HFF-Myc (cell line): Measurements from ENCODE around the gene XPNPEP1.
A peak's percentile ranks its signal among the peaks of the same experiment; 100 is the strongest.

Experiments used
- DNase-seq: peaks from one replicate; pipeline ENCODE4 v3.0.0-alpha.2; 2011; ENCODE audit warnings: low read depth; ENCODE audit errors: extremely low read depth
- H3K4me3 ChIP-seq: replicated peaks from 2 replicates; pipeline ENCODE4 v1.5.1; 2011; ENCODE audit warnings: low read depth, mild to moderate bottlenecking, control low read depth, low read length
- CTCF ChIP-seq: IDR thresholded peaks from 2 replicates; pipeline ENCODE4 v1.5.1; 2012; ENCODE audit warnings: mild to moderate bottlenecking, low read depth, low read length, control low read depth; ENCODE audit errors: missing control alignments

Gene XPNPEP1

GRCh38 chr10:109866995-109867635, 56.2 kb downstream of the XPNPEP1 start:
- no peak for TF ChIP-seq CTCF
- no peak overlapping the region for H3K4me3 ChIP-seq
- no peak for DNase-seq

DNA sequence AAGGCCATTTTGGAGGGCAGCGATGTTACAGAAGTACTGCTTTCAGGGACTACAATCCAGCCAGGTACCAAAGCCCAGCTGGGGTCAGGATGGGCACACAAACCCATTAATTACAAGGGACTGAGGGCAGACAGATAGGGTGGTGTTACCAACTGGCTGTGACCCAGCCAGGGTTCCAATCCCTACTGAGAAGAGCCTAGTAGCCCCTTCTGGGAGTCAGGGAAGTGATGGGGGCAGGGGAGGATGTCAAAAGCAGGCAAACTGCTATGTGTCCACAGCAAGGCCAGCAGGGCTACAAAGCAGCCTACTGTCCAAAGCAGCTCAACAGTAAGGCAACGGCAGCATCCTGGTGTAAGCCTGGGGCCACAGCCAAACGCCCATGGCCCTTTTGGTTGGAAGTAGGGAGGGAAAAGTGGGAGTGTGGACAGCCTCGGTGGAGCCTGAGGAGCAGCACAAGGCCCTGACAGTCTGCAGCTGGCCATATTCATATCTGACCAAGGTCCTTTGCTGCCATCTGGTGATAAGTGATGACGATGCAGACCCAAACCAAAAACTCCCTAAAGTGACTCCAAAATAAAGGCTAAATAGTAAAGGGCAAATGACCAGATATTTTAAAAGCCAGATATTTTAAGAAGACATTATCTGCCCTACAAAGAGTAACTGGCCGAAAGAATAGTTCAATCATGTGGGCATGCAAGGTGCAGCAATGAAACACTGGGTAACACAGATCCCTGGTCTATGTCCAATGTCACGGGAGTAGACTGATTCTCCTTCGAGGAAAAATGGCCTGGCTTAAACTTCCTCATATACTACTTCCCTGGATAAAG, 56.9 kb downstream of the XPNPEP1 start:
- no peak overlapping the region for H3K4me3 ChIP-seq
- peak; percentile 30 for TF ChIP-seq CTCF
- no peak for DNase-seq

DNA sequence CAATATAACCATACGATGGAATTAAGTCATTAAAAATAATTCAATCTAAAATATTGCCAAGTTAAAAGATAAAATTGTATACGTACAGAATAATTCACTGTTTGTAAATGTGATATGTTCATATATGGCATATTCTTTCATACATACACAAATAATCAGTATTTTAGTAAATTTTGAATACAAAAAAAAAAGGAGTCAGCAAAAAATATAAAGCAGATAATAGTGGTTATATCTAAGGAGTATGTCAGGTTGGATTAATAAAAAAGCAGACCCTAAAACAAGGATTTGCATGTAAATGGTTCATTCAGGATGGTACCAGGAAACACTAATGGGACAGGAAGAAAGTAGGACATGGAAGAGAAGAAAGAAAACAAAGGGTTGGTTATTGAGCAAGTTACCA, 59.5 kb downstream of the XPNPEP1 start:
- no peak for DNase-seq
- TF ChIP-seq CTCF, result no peak
- no peak overlapping the region for H3K4me3 ChIP-seq

DNA sequence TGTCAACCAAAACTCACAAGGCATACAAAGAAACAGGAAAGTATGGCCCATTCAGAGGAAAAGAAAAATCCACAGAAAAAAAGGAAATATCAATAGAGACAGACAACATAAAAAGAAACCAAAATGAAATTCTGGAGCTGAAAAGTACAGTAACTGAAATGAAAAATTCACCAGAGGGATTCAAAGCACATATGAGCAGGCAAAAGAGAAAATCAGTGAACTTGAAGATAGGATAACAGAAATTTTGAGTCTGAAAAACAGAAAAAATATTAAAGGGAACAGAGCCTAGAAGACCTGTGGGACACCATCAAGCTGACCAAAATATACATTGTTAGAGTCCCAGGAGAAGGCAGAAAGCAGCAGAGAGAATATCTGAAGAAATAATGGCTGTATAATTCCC, 60.6 kb downstream of the XPNPEP1 start:
- H3K4me3 ChIP-seq, result no peak overlapping the region
- TF ChIP-seq CTCF, result no peak
- DNase-seq, result no peak

GRCh38 chr10:109862041-109862440, 61.3 kb downstream of the XPNPEP1 start:
- DNase-seq, result no peak
- H3K4me3 ChIP-seq, result no peak overlapping the region
- TF ChIP-seq CTCF, result no peak

DNA sequence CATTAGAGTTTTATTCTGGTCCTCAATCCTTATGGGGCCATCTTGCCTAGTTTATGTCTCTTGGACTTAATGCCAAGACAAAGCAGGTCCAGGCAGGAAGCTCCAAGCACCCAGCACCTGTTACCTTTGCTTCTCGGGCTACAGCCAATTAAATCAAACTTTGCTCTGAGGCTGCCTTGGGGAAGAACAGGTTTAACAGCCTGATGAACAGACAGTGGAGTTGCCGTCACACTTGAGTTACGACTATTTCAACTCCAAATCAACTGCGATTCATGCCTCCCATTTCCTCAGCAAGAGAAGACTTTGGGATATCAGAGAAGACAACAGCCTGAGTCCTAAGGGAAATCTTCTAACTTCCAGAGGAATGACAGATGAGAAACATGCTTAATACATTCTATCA, 62.2 kb downstream of the XPNPEP1 start:
- H3K4me3 ChIP-seq, result no peak overlapping the region
- no peak for TF ChIP-seq CTCF
- no peak for DNase-seq
